Ramos (cell line): ENCODE data around the gene RPL27A.

Experiments used
- in situ Hi-C: fragments of 300-500 bp; cut with MboI; formaldehyde crosslinking; loops from one replicate; pipeline ENCODE4 v1.14.3; 2022; ENCODE audit warnings: low sequenced_read_pairs; ENCODE audit not compliant: unreplicated experiment

RPL27A gene

DNA sequence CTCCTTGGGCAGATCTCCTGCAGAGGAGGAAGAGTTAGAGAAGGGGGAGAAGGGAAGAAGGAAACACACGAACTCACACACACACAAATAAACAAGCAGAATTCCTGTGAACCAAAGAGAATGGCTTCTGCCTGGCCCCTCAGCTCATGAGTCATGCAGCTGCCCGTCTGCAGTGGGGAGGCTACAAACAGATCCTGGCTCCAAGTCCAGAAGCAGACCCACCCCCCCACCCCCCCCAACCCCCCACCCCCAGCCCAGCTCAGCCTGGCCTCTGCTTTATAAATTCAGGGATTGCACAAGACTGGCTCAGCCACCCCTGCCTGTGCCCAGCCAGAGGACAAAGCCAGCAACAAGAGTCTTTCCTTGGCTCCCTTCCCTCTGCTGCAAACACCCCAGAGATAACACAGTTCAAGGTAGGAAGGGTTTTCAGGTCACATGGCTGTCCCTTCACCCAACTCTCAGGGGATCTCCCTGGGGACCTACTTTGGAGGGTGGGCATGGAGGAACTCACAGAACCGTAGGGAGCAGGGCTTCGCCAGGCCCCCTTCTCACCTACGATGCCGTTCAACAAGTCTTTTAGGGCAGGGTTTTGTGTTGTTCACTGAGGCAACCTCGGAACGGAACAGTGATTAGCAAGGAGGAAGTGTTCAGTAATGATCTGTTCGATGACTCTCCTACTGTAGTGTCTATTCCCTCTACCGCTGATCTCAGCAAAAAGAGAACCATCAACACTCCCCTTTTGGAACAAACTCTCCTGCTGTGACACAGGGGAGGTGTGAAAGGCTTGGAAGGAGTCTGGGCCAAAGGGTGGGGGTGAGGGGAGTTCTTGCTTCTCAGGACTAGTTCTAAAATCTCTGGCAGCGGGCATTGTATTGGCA, 35.5 kb downstream of the RPL27A start:
- in situ Hi-C loops, result no loop called here

DNA sequence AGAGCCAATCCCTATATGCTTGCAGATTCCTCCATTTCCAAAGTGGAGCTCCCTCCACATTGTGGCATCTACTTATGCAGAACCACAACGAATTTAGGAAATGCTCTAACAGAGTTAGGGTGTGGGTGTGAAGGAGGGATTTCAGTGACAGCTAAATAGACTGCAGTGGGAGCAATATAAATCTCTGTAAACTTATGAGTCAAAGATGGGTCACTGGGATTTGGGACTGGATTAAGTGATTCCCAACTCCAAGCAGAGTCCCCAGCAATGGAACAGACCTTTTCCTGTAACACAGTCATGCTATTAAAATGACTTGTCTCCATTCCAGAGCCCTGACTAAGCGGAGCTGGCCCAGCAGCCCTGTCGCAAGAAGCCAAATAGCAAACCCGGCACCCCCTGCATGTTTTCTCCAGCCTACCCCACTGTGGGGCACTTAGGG, 36.6 kb downstream of the RPL27A start:
- in situ Hi-C loops, result no loop called here

DNA sequence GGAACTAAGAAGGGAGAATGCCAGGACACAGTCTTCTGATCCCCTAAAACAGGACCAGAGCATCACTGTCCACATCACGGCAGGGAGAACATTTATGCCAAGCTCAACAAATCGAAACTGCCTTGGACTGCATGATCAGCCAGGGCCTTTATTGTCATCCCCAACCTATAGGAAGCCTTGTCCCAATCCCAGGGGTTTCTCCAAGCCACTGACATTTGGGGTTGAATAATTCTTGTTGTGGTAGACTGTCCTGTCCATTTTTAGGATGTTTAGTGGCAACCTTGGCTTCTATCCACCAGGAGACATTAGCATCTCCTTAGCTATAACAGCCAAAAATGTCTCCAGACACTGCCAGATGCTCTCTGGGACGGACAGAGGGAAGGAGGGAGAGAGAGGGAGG, 37.1 kb downstream of the RPL27A start:
- in situ Hi-C loops, result no loop called here

DNA sequence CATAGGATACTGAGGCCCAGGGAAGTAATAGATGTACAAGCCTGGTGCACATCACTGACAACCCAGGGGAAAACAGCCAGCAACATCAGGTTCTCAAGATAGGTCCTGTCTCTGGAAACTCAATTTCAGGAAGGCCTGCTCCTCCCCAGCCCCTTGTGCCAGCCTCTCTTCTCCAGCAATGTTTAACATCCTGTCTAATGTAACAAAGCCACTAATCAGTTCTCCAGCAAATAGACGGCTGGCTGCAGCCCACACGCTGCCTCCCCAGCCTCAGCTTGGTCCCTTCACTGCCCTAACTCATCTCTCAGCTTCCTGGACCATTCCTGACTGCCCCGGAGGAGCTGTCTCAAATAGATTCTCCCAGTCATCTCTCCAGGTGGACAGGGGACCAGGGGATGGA, 37.8 kb downstream of the RPL27A start:
- in situ Hi-C loops, result no loop called here

DNA sequence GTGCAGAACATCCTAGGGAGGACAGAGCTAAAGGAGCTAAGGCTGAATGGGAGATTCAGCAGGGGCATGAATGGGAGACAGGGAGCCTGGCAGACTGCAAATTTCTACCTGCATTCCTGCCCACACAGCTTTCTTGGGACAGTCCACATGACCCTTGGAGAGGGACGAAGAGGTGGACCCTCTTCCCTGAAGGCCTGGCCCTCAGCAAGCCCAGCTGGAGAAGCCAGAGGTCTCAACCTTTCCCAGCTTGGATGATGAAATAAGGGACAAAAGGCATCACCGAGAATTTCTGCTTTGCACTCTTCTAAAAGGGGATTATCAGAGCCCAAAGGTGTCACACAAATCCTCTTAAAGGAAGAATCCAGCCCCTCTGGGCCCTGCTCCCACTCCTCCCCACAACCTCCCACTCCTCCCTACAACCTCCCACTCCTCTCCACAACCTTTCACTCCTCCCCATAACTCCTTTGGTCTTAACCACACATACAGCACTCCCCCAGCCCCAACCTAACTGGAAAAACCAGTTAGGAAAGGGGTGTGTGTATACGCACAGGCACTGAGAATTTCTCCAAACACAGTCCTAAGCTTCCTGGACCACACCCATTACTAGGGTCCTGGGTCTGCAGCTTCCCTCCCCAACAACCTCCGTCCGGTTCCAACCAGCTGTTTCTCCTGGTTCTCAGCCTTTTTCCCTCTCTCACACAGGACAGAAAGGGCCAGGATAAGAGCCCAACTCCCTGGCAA, 38.4 kb downstream of the RPL27A start:
- in situ Hi-C loops, result no loop called here

DNA sequence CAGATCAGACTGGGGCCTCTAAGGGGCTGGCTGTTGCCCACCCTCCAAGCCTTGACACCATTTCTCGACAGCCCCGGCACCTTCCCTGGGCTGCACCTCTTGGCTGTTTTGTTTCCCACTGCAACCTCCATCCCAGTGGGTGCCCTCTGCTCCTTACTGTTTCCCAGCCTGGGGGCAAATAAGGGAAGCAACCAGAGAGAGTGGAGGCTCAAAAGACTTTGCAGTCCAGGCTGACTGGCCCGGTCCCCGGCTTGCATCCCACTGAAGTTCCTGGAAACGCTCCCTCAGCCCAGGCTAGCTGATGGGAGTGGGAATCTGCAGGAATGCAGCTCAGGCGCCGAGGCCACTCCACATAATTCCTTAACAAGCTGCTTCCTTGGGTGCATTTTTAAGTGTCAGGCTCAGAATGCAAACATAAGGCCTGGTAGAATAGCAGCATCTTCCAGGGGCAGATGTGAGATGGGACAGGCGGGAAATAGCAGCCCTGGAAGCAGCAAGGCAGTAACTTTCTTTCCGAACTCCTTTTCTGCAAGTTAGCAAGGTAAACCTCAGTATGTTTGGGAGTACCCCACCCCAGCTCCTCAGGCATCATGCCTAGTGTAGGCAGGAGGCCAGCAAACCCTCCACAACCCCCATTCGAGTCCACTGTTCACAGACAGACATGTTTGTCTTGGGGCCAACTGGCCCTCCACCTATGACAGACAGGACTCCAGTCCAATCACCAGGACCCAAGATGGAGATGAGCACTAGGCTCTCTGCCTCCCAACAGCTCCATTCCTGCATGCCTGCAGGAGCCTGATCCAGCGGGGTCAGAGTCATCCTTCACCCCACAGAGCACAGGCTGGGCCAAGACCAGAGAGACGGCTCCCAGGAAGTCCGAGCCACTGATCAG, 39.3 kb downstream of the RPL27A start:
- in situ Hi-C loops, result no loop called here

DNA sequence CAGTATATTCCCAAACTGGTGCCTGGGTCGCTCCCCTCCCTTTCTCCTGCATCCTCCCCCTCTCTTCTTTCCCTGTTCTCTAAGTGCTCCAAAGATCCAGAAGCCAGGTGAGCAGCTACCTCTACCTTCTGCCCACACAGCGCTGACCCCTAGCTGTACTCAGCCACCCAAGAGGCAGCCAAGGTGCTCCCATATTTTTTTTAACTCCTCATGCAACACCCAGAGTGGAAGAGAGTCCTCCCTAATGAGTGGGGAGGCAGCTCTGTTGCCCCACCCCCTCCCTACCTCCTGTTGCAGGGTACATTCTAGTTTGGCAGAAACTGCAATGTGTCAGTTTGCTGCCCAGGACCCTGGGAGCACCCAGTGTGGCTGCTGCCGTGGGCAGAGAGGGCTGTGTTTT, 40.2 kb downstream of the RPL27A start:
- in situ Hi-C loops, result no loop called here

DNA sequence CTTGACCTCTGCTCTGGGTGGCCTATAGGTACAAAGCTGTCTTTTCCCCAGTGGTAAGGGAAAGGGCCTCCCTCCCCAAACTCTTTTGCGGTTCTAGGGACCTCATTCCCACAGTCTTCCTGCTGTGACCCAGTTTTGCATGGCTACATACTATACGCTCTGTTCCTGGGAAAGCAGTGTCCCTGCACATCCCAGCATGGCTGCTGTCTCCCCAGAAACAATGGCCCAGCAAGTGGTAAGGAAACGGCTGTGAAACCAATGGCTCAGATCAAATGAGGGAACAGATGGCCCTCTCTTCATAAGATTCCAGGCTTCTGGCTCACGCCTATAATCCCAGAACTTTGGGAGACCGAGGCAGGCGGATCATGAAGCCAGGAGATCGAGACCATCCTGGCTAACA, 41.1 kb downstream of the RPL27A start:
- in situ Hi-C loops, result no loop called here

DNA sequence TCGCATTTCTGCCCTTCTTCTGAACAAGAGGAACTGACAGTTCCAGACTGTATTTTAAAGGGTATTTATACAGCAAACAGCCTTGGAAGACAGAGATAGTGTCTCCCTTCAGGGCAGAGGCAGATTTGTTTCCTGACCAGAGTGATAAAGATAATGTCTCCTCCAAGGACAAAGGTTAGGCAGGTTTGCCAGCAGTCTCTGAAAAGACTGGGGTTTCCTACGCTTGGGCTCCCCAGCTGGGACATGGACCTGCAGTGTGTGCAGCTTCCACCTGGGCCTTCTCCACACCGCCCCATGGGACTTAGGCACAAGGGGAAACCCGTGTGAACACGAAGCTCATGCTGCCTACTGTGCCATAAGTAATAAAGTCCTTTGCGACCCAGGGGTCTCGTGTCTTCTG, 42.1 kb downstream of the RPL27A start:
- in situ Hi-C loops, result no loop called here

DNA sequence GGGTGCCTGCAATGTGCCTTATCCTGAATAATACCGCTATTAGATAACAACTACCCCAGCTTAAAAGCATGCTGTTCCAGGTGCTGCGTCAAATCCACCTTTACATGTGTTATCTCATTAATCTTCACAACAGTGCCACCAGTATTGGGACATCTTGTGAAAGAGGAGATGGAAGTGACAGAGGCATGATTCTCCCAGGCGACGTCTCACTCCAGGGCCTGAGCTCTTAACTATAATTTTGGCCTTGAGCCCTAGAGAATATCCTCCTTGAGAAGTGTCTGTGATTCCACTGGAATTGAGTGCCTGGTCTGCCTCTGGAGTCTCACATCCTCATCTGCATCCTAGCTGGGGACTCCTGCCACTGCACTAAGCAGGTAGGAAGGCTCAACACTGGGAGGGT, 43.8 kb downstream of the RPL27A start:
- in situ Hi-C loops, result no loop called here

DNA sequence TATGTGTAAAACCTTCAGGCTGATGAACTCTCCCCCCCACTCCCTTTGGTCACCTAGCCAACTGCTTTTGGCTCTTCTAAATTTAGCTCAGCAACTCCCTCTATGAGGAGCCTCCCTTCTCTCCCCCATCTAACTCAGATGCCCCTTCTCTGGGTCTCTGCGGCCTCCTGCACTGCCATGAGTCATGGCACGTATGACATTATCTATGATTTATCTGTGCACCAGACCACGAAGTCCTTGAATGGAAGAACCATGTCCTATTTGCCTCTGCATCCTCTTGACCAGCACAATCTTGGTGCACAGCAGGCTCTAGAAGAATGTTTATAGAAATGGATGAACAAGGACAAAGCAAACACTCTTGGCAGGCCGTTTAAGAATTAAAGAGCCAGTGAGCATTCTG, 46.0 kb downstream of the RPL27A start:
- in situ Hi-C loops, result no loop called here

DNA sequence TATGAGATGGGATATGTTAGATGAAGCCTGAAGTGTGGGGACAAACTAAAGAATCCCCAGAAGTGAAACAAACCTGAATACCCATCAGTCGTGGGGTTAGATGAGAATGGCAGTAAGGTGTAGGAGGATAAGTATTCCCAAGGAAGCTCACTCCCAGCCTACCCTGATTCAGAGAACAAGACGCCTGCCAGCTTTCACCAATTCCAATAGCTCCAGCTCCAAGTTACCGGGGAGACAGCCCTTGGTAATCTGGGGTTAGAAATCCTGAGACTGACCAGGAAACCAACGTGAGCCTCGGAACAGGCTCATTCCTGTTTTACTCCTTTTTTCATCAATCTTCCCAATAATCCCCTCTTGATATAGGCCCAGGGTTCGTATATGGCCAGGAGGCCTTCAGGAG, 46.5 kb downstream of the RPL27A start:
- in situ Hi-C loops, result no loop called here

DNA sequence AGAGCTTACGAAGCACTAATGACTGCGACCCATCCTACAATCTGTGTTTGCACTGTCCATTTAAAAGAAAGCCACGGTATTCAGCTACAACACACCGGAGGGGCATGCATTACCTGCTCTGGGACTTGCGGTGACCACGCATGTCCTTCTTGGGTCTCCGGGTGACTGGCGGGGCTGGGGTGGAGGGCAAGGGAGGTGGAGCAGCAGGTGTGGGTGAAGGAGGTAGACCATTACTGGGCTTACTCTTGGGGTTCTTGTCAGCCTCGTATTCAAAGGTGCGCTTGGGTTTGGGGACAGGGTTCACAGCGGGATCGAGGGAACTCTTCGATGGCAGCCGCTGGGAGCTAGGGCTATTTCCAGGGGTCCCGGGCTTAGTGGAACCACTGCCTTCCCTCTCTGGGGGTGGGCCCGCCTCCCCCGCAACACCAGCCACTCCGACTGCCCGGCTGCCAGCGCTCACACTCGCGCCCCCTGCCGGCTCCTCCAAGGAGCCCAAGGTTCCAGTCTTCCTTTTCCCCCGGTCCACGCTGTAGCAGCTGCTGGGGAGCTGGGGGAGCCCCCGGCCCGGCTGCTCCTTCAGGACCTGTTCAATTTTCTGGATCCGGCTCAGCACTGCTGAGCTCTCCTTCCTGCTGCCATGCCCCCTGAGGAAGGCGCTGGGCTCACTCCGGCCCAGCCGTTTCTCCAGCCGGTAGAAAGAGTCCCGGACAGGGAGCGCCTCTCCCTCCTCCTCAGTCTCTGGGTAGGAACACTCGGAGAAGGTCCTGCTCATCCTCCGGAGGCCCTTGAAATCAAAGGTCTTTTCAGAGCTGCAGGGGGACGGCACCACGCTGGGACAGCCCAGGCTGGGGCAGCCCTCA, 47.5 kb downstream of the RPL27A start:
- in situ Hi-C loops, result no loop called here

DNA sequence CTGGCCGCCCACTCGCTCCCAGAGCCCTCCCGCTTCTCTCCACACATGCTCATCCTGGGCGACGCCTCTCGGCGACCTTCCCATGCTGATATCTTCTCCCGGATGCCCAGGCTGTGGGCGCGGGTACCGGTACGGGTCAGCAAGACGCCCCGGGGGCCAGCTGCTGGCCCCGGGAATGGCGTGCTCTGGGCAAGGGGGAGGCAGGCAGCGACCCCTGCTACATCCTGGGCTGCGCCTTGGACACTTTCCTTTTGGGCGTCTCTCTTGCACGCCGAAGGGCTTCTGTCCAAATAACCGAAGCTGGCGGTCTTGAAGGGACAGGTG, 48.1 kb downstream of the RPL27A start:
- in situ Hi-C loops, result no loop called here

DNA sequence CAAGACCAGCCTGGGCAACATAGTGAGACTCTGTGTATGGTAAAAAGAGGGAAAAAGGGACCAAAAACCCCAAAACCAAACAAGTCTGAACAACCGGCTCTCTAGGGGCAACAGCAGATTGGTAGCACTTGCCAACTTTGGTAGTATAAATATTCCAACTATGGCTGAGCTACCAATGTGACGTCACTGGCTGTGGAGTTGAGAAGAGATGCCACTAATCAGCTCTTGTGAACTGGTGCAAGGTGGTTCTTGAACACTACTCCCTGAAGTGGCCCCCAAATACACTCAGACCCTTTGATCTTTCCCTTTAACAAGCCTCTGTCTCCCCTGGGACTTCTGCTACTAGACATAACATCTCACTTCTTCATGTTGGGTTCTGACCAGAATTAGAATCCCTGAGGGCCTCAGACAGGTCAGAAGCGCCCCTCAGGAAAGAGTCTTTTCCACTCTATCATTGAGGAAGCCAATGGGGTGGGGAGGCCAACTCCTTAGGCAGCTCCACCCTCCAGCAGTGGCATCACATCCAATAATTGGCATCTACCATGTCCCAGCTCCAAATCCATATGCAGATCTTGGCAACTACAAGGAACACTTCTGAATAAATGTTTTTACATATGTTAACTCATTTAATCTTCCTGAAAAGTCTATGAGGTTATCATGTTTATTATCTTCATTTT, 49.2 kb downstream of the RPL27A start:
- in situ Hi-C loops, result no loop called here

DNA sequence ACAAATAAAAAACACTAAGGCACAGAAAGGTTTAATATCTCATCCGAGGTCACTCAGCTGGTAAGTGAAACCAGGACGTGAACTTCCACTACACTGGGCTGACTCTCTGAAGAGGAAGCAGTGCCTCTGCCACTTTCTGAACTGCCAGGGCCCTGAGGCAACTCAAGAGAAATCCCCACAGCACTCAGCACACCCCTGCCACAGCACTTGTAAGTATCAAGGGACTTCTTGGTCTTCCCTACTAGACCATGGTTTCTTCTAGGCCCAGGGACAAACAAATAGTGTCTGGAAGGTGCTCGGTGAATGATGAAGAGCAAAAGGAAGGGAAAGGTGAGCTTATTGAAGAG, 49.7 kb downstream of the RPL27A start:
- in situ Hi-C loops, result no loop called here

DNA sequence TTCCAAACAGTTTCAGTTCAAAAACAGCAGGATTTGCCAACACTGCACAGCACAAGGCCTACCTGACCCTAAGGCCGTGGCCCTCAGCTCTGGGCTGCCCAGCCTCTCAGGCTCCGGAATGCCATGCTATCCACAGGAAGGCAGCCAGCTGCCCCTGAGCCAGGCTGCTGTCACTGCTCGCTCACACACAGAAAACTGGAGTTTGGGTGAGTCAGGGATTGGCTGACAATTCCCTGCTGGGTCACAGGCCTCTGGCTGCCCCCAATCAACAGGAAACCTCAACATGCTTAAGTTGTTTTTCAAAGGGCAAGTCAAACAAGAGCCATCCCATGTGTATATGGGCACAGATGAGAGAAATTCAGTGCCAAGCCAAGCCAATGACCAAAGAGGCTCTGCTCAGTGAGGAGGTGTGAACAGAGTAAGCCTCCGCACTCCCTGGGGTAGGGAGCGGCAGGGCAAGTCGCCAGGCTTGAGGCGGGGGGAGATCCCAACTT, 50.2 kb downstream of the RPL27A start:
- in situ Hi-C loops, result no loop called here

DNA sequence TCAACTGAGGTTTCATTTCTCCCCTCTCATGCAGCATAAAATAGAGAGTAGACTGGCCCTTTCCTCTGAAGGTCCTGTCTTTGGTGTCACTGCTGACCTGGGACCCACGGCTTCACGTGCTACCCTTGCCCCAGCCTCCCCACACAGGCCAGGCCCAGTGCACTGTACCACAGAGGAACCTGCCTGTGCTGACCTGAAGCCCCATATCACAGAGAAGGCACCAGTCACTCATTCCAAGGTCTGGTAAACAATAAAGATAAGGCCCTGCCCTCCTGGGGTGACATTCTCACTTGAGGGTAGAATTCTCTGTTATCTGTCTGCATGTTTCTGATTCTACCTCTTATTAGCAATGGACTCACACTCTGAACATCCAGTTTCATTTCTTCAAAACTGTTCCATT, 51.3 kb downstream of the RPL27A start:
- in situ Hi-C loops, result no loop called here

DNA sequence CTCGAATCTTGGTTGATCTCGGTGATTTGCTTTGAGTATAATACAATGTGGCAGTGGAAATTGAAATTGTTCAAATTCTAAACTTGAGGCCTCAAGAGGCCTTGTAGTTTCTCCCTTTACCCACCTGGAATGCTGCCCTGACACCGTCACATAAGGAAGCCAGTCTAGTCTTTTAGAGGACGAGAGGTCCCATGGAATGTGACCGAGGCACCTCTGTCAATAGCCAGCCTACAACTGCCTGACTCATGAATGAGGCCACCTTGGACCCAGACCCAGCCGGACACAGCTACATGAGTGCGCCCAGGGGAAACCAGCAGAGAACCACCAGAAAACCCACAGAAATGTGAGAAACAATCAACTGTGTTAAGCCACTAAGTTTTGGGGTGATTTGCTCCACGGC, 52.5 kb downstream of the RPL27A start:
- in situ Hi-C loops, result no loop called here
